NCI-H510A (cell line): ENCODE results near the gene UTS2B.

Source experiments
- DNase-seq: peaks from one replicate; lab custom pipeline; 2025; lab: John Stamatoyannopoulos, UW

The UTS2B gene

GRCh38 chr3:191321019-191321767 lies 9.1 kb downstream of the UTS2B start:
- DNase-seq: no peak

DNA sequence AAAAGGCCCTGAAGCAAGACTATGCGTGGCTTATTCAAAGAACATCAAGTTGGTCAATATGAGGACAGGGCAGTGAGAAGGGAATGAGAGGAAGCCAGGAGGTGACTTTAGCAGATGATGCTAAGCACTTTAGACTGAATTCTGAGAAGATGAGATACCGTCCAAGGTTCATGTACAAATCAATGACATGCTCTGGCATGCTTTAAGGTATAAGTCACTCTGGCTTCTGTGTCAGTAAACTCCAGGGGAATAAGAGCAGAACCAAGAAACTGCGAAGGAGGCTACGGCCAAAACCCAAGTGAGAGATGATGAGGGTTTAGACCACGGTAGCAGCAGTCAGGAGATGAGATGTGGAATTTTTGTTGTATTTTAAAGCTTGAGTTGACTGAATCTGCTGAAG lies 10.0 kb downstream of the UTS2B start:
- no peak for DNase-seq

GRCh38 chr3:191316876-191317603 lies 13.3 kb downstream of the UTS2B start:
- no peak for DNase-seq

DNA sequence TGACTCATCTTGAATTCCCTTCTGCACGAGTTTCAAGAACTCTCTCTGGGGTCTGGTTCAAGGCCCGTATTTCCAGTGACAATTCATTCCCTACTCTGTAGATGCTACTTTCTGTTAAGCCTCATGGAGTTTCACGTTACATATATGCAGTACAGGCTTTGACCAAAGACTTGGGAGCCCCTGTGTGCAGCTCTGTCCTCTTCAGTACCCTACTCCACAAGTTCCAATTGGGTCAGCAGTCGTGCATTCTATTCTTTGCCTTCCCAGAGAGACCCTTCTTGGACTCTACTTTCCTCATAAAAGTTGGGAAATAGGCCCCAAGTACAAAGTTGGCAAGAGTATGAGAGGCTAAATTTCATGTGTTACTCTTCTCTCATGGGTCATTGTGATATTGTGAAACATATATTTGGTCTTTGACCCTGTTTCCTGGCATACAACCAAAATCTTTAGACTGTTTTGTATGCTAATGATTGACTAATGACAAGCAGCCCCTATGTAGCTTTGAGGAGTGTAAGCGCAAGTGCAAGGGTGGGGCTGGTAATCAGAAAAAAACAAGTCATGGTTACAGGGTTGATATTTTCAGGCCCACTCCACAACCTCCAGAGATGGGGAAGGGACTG lies 16.1 kb downstream of the UTS2B start:
- DNase-seq: no peak

DNA sequence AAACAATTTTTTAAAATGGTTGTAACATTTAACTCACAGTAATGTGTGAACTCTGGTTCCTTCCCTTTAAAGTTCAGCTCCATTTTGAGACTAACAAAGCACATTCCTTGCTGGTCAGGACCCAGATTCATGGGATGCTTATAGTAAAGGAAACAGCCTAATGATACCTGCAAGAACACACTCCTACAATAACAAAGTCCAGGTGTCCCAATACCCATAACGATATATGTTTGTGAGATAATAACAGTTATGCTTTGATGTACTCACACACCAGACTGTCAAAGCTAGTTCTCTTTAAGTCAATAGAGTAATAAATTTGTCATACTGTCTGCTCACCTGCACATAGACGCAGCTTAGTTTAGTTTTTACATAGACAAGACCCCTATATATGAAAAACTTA lies 17.0 kb downstream of the UTS2B start:
- DNase-seq: no peak

DNA sequence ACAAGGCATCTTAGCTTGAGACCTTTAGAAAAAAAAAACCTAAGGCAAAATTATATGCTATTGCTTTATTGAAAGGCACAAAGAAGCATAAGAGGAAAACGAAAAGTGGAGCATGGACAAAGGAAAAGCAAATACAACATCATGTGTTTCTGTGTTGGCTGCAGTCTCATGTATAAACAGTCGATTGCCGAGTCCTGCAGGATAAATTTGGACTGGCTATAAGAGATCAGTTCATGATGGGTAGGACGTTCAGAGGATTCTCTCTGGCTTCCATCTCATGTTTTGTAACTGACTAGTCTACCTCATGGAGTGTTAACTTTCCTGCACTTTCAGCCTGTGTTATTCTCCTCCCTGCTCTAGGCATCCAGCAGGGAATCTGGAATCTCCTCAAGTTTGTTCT lies 23.0 kb downstream of the UTS2B start:
- DNase-seq: no peak

- DNase-seq: no peak
Observed at GRCh38 chr3:191306428-191306827, 23.9 kb downstream of the UTS2B start.

DNA sequence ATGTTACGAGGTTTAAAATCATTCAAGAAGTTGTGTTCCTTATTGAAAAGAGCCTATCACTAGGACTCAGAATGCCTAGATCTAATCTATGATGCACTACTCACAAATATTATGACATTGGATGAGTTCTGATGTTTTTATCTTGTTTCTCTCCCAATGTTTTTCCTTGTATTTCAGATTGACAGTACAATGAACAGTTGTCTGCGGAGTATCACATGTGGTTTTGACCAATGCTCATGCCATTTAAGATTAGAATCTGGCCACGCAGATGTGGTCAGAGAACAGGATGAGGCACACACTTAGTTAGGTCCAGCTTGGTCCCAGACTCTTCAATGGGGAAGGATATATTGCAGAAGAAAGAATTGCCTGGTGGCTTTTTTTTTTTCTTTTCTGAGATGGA lies 26.7 kb downstream of the UTS2B start:
- no peak for DNase-seq

DNA sequence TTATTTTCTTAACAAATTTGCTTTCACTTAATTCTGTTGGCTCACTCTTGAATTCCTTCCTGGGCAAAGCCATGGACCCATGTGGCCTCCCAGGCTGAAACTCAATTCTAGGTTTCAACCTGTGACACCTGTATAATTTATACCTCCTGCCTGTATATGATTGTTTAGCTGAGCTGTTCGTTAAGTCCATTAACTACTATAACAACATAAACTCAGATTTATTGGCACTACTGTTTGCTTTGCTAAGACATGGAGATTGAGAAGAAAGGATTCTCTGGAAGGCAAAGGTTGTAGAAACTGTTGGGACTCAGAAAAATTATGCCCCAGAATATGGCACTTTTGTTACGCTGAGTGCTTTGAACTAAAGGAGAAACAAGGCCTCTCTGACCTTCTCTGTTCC lies 27.9 kb downstream of the UTS2B start:
- DNase-seq: no peak

DNA sequence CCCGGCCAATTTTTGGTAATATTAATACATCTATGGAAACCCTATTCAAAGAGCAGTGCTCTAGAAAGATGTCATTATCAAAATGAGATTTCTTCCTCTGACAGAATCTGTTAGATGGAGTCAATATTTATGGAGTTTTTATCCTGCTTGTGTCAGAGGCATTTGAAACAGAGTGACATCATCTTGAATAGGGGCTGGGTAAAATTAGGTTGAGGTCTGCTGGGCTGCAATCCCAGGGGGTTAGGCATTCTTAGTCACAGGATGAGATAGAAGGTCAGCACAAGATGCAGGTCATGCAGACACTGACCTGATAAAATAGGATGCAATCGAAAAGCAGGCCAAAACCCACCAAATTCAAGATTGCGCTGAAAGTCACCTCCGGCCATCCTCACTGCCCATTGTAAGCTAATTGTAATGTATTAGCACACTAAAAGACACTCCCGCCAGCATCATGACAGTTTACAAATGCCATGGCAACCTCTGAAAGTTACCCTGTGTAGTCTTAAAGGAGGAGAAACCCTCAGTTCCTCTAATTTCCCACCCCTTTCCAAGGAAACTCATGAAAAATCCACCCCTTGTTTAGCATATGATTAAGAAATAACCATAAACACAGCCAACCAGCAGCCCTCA lies 28.4 kb downstream of the UTS2B start:
- DNase-seq: no peak

GRCh38 chr3:191301017-191301416 lies 29.3 kb downstream of the UTS2B start:
- DNase-seq: no peak

DNA sequence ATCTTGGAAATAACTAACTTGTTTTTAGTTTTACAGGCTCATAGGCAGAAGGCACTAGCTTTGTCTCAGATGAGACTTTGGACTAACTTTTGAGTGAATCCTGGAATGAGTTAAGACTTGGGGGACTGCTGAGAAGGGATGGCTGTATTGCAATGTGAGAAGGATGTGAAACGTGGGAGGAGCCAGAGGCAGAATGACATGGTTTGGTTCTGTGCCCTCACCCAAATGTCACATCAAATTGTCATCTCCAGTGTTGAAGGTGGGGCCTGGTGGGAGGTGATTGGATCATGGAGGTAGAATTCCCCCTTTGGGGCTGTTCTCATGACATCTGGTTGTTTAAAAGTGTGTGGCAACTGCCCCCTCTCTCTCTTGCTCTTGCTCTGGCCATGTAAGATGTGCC lies 29.9 kb downstream of the UTS2B start:
- DNase-seq: no peak

GRCh38 chr3:191298846-191299245 lies 31.5 kb downstream of the UTS2B start:
- no peak for DNase-seq

DNA sequence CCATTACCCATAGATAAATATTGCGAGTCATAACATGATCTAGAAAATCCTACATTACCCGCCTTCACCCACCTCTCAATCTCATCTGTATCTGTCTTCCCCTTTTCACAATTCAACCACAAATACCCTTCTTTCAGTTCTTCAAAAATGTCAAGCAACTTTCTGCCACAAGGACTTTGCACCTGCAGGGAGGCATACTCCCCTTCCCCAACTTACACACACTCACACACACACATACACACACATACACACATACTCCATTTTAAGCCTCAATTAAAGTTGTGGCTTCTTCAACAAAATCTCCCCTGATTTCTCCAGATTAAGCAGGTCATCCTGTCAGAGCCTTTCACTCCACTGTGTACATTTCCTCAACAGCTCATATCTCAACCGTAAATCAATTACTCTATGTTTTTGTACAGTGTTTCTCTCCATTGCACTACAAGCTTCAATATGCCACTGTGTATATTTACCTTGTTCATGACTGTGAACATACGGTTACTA lies 34.2 kb downstream of the UTS2B start:
- DNase-seq: no peak

DNA sequence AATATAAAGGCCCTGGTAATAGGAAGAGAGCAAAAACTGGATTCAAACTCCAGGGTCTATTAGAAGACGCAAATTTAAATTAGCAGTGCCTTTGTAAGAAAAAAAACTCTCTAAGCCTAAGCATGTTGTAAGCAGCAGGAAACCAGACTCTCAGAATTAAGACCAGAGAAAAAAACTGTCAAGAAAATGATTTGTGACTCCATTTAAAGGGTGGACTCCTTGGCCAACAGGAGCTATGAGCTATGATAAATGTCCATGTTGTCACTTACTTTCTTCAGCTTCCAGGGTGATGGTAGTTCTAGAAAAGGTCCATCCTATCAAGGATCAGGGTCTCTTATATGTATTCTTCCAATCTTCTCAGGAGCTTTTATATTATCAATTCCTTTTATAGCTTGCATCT lies 36.0 kb downstream of the UTS2B start:
- DNase-seq: no peak

GRCh38 chr3:191292243-191293015 lies 37.9 kb downstream of the UTS2B start:
- no peak for DNase-seq

- DNase-seq: no peak
Observed at GRCh38 chr3:191290311-191291025, 39.9 kb downstream of the UTS2B start.

DNA sequence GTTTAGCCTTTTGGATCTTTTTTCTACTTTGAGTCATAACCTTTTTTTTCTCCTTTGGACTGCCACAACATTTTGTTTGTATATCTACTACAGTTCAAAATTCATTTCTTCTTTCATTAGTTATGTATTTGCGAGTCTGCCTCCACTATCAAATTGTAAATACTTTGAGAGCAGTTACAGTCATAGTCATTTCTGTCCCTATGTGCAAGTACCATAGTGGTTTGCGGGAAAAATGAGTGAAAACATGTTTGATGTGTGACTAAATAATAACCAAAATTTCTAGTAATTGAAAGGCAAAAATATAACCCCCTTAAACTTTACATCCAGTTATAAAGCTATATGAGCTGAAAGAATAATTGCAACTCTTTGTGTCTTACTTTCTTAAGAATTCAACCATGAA lies 46.9 kb downstream of the UTS2B start:
- no peak for DNase-seq

GRCh38 chr3:191282251-191283185 lies 47.8 kb downstream of the UTS2B start:
- DNase-seq: no peak

DNA sequence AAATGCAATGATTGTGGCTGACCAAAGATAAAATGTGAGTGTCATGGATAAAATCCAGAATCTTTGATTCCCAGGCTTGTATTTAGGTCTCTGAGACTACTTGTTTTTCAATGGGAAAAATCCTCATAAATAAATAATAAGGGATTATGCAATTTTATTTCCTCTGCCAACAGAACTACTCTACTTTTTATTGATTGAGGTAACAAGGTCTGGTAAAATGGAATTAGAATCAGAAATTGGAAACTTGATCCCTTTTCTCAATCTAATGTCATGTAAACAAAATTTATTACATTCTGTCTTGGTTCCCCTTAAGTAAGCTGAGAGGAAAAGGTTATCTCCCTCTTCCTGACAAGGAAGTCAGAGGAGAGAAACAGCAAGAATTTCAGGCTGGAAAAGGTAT lies 49.4 kb downstream of the UTS2B start:
- no peak for DNase-seq
